AG09319 (cell line): ENCODE measurements around the gene SLC38A5.

Experiments used
- DNase-seq: peaks from one replicate; pipeline ENCODE4 v3.0.0-alpha.2; 2010; ENCODE audit warnings: low read depth; ENCODE audit errors: extremely low read depth
- CTCF ChIP-seq: IDR thresholded peaks from 2 replicates; pipeline ENCODE4 v1.5.1; 2011; ENCODE audit warnings: low read depth, mild to moderate bottlenecking, inconsistent platforms, low read length, moderate library complexity

Gene SLC38A5

GRCh38 chrX:48491809-48492208 lies 21.7 kb upstream of the SLC38A5 start:
- DNase-seq, result no peak
- no peak for TF ChIP-seq CTCF

DNA sequence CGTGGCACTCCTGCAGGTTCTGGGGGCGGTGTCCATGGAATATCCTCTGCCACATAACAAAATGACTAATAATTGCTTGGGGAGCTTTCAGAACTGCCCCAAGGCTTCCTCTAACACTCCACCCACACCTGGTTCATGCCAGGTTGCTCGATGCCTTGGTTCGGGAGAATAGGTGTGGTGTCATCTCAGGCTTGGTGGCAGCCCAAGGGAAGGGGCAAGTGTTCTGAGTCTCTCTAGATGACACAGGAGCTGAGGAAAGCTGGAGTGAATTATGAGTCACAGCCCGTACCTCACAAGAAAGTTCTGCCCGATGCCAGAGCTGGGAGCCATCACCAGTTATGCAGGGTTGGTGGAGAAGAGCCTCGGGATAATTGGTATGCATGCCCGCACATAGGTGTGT lies 20.6 kb upstream of the SLC38A5 start:
- no peak for DNase-seq
- TF ChIP-seq CTCF, result no peak

GRCh38 chrX:48489892-48490291 lies 19.8 kb upstream of the SLC38A5 start:
- DNase-seq, result no peak
- TF ChIP-seq CTCF, result no peak

- TF ChIP-seq CTCF, result no peak
- no peak for DNase-seq
Observed at GRCh38 chrX:48489296-48489695, 19.2 kb upstream of the SLC38A5 start.

DNA sequence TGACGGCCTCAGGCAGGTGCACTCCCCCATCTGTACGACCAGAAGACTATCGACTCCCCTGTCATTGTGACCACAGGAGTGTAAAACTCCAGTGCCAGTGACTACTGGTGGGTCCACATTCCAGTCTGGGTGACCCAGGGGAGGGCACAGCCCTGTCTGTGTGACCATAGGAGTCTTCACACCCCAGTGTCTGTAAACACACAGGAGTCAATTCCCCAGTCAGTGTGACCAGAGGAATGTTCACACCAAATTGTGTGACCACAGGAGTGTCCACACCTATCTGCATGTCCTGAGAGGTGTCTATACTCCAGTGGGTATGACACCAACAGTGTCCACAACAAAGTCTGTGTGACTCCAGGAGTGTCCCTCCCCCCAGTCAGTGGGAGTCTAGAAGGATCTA lies 18.0 kb upstream of the SLC38A5 start:
- no peak for TF ChIP-seq CTCF
- no peak for DNase-seq

DNA sequence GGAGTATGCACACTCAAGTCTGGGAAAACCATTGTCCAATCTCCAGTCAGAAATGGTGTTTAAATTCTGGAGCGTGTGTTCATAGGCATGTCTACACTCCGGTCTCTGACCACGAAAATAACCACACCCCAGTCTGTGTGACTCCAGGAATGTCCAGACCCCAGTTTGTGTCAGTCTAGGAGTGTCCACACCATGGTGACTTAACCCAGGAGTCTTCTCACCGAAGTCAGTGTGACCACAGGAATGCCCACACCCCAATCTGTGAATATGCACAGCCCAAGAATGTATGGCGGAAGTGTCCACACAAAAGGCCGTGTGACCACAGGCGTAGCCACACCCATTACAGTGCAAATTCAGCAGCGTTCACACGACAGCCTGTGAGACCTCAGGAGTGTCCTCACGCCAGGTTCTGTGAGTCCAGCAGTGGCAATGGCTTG lies 17.3 kb upstream of the SLC38A5 start:
- TF ChIP-seq CTCF, result no peak
- DNase-seq, result no peak

DNA sequence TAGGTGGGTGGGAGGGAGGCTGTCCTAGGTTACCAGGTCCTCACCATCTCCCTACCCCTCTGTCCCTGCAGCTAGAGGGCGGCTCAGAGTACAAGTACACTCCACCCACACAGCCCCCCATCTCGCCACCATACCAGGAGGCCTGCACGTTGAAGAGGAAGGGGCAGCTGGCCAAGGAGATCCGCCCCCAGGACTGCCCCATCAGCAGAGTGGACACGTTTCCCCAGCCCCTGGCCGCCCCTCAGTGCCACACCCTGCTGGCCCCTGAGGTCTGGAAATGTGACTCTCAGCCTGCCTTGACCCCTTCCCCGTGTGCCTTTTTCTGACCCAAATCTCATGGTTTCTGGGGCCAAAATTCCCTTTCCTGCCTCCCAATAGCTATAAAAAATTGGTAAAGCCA lies 12.5 kb upstream of the SLC38A5 start:
- DNase-seq, result no peak
- no peak for TF ChIP-seq CTCF
